Measurements from ENCODE around the gene CUX1.

DNA sequence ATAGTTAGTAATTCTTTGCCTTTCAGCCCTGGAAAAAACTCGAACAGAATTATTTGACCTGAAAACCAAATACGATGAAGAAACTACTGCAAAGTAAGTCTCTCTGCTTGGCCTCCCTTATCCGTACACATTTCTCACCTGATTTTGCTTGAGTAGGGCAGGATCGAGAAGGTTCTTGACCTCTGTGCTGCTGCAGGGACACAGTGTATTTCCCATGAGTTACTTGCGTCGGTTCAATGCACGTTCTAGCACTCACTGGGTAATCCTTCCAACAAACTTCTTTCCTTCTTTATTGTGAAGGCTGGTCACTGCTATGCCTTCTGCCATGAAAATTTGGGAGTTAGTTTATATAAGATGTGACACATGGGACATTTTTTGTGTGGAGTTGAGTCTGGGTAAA, 297.8 kb downstream of the CUX1 start:
- no peak for TF ChIP-seq YY1 (IDR thresholded peaks at IDR 0.05; ENCODE audit: insufficient read depth, insufficient read length)
- TF ChIP-seq ZNF274 (IDR thresholded peaks at IDR 0.05; ENCODE audit: low read depth, low read length): no peak

Data from NT2/D1 (cell line).